ENCODE measurements around the gene UNC45A. TPM values are rescaled to one million over a fixed set of nuclear protein-coding genes. Genes with fewer than 3 reads are reported as not detected.
A peak's percentile ranks its signal among the peaks of the same experiment; 100 is the strongest.

UNC45A gene
- total and polyA plus RNA-seq, 2 donors (not counting 1 experiment from before 2014, with no cell fraction given), result 56.3 to 79.0 TPM

DNA sequence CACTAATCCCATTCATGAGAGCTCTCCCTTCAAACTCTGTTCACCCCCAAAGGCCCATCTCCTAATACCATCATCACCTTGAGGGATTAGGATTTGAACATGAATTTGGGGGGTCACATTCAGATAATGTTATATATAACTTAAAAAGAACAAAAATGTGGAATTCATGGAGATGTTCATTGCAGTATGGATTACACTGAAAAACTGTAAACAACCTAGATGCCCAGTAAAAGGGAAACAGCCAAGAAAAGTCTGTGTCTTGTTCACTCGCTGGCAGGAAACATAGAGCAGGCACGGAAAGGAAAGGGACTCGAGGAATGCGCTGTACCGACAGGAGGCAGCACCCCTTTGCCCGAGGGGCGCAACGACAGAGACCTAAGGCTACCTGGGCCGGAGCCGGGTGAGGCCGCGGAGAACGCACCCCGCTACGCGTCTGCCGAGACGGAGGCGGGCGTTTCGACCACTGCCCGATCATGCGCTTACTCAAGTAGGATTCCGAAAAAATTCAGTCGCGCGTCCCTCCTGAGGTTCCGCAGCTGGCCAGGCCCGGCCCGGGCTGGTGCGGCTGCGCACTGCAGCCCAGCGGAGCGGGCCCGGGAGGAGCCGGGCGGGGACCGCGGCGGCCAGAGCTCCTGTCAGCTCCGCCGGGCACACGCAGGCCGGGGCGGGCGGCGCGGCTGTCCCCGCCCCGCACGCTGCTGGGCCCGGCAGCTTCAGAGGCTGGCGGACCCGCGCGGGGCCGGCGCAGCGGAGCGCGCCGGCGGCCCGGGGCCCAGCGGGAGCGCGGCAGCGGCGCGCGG, 32.8 kb upstream of the UNC45A start:
- intact Hi-C loops (cut with micrococcal nuclease), result loop anchor here (1.0 to 2.0 kb wide), 2 partner anchors 29 to 307 kb away; no protein-coding TSS in a partner anchor
- TF ChIP-seq, protein P1, sequence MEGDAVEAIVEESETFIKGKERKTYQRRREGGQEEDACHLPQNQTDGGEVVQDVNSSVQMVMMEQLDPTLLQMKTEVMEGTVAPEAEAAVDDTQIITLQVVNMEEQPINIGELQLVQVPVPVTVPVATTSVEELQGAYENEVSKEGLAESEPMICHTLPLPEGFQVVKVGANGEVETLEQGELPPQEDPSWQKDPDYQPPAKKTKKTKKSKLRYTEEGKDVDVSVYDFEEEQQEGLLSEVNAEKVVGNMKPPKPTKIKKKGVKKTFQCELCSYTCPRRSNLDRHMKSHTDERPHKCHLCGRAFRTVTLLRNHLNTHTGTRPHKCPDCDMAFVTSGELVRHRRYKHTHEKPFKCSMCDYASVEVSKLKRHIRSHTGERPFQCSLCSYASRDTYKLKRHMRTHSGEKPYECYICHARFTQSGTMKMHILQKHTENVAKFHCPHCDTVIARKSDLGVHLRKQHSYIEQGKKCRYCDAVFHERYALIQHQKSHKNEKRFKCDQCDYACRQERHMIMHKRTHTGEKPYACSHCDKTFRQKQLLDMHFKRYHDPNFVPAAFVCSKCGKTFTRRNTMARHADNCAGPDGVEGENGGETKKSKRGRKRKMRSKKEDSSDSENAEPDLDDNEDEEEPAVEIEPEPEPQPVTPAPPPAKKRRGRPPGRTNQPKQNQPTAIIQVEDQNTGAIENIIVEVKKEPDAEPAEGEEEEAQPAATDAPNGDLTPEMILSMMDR (IDR thresholded peaks at IDR 0.05), result peak; percentile 80
- TF ChIP-seq EZH2 (IDR thresholded peaks at IDR 0.05; ENCODE audit: borderline replicate concordance, insufficient read depth, low read depth, low read length, poor library complexity, severe bottlenecking), result no peak
- Histone ChIP-seq H3K4me2 (replicated peaks; ENCODE audit: low read depth, low read length, poor library complexity, severe bottlenecking) (peak overlapping the region; percentile 94), H3K9ac (ENCODE audit: low read length) (peak overlapping the region; percentile 83), H3K36me3 (replicated peaks in 1 of 2; ENCODE audit: control extremely low read depth in 1 of 2, control insufficient read depth in 1 of 2, extremely low read depth in 1 of 2, insufficient read depth in 2 of 2, low read length in 1 of 2) (peaks cover 0 to 25% of the 10 kb centered on the region in 2 experiments), H3K9me3 (ENCODE audit: control extremely low read depth in 1 of 3, control insufficient read depth in 2 of 3, insufficient read depth in 1 of 3, low read length in 2 of 3) (no peaks in the 10 kb centered on the region), H4K20me1 (ENCODE audit: control insufficient read depth, insufficient read depth, low read length, poor library complexity, severe bottlenecking) (peaks cover 13% of the 10 kb centered on the region), H3K79me2 (ENCODE audit: control insufficient read depth, insufficient read depth, low read length) (peaks cover 3% of the 10 kb centered on the region), H3K27me3 (replicated peaks in 1 of 4; ENCODE audit: control extremely low read depth in 1 of 4, control insufficient read depth in 3 of 4, insufficient read depth in 4 of 4, low read length in 3 of 4) (no peaks in the 10 kb centered on the region), H3K27ac (ENCODE audit: low read length in 2 of 2) (peak overlapping the region; percentile 52 to 66), H3K4me3 (ENCODE audit: control extremely low read depth in 1 of 5, extremely low read depth in 1 of 5, insufficient read depth in 1 of 5, low read depth in 2 of 5, low read length in 4 of 5) (peak overlapping the region; percentile 49 to 74 (median 69)), H3K4me1 (ENCODE audit: control insufficient read depth in 2 of 2, insufficient read depth in 2 of 2, low read length in 2 of 2) (peaks cover 20 to 28% of the 10 kb centered on the region in 2 donors), H2AFZ (ENCODE audit: insufficient read depth, low read depth, low read length, poor library complexity, severe bottlenecking) (peak overlapping the region; percentile 90)
- under 1% methylated on average over 71 of the region's 71 CpGs for WGBS (ENCODE audit: insufficient coverage)
- peak; percentile 89 for DNase-seq
- Mint-ChIP-seq H3K4me3 (peak overlapping the region; percentile 85), H3K4me1 (peaks cover 30% of the 10 kb centered on the region), H3K27me3 (no peaks in the 10 kb centered on the region), H3K27ac (peak overlapping the region; percentile 97), H3K9me3 (ENCODE audit: insufficient read depth) (no peaks in the 10 kb centered on the region)
- peak; percentile 75 for ATAC-seq (ENCODE audit: low read depth)
- ChIA-PET POLR2A (interaction anchor here (0.5 to 3.8 kb wide), 4 partner anchors 17 to 188 kb away, joined by 3 to 66 read pairs (median 6); partner anchors contain the start of genes HDDC3 and UNC45A), CTCF (interaction anchor here (0.7 to 14.4 kb wide), 15 partner anchors 17 to 583 kb away, joined by 3 to 260 read pairs (median 4); partner anchors contain the start of genes CRTC3, FES, HDDC3 and RCCD1)
